Activated CD8-positive, alpha-beta memory T cell treated with anti-CD3 and anti-CD28 coated beads for 4 hours (primary cell): Measurements from ENCODE around the gene CHCHD3.
"Not testable (repeated sequence)": the region's sequence is repeated elsewhere in the genome, so short reads cannot be mapped to it uniquely, and the experiment has no call there.

ENCODE experiments used
- DNase-seq, 2 donors: peaks; one replicate each; pipeline ENCODE4 v3.0.0-alpha.2; 2020; ENCODE audit warnings: low read depth in 2 of 2

CHCHD3 gene

GRCh38 chr7:133044722-133045473, 37.0 kb downstream of the CHCHD3 start:
- no peak for DNase-seq

GRCh38 chr7:133040674-133041073, 41.2 kb downstream of the CHCHD3 start:
- DNase-seq: no peak

- no peak for DNase-seq
These were observed 41.7 kb downstream of the CHCHD3 start for GRCh38 chr7:133040178-133040577.

- no peak for DNase-seq
These were observed 42.3 kb downstream of the CHCHD3 start for GRCh38 chr7:133039614-133040013.

- DNase-seq: no peak
These were observed 45.6 kb downstream of the CHCHD3 start for GRCh38 chr7:133036289-133036688.

GRCh38 chr7:133035240-133035639, 46.6 kb downstream of the CHCHD3 start:
- DNase-seq: not testable (repeated sequence)

GRCh38 chr7:133030346-133030745, 51.5 kb downstream of the CHCHD3 start:
- DNase-seq: no peak

- no peak for DNase-seq
These were observed 52.4 kb downstream of the CHCHD3 start for GRCh38 chr7:133029463-133029862.

GRCh38 chr7:133027397-133027796, 54.5 kb downstream of the CHCHD3 start:
- DNase-seq: no peak

GRCh38 chr7:133026210-133026859, 55.6 kb downstream of the CHCHD3 start:
- DNase-seq: no peak

- no peak for DNase-seq
These were observed 56.8 kb downstream of the CHCHD3 start for GRCh38 chr7:133025056-133025455.

GRCh38 chr7:133024596-133024995, 57.3 kb downstream of the CHCHD3 start:
- DNase-seq: no peak

- no peak for DNase-seq
These were observed 58.4 kb downstream of the CHCHD3 start for GRCh38 chr7:133023370-133024071.

- no peak for DNase-seq
These were observed 59.2 kb downstream of the CHCHD3 start for GRCh38 chr7:133022661-133023060.

- DNase-seq: no peak
These were observed 60.7 kb downstream of the CHCHD3 start for GRCh38 chr7:133021196-133021595.

- DNase-seq: no peak
These were observed 61.4 kb downstream of the CHCHD3 start for GRCh38 chr7:133020496-133020895.

GRCh38 chr7:133019590-133019989, 62.3 kb downstream of the CHCHD3 start:
- DNase-seq: no peak

GRCh38 chr7:133016604-133017003, 65.3 kb downstream of the CHCHD3 start:
- no peak for DNase-seq

- DNase-seq: no peak
These were observed 66.0 kb downstream of the CHCHD3 start for GRCh38 chr7:133015888-133016287.

- DNase-seq: no peak
These were observed 70.1 kb downstream of the CHCHD3 start for GRCh38 chr7:133011746-133012145.

- no peak for DNase-seq
These were observed 72.3 kb downstream of the CHCHD3 start for GRCh38 chr7:133009426-133010252.

GRCh38 chr7:133007961-133008360, 73.9 kb downstream of the CHCHD3 start:
- DNase-seq: no peak
